Astrocyte of the spinal cord (primary cell): Measurements from ENCODE around the gene TBC1D14.
A peak's percentile ranks its signal among the peaks of the same experiment; 100 is the strongest.

ENCODE experiments used
- DNase-seq: peaks from one replicate; pipeline ENCODE4 v3.0.0; 2011; ENCODE audit warnings: low read depth, low spot score
- H3K4me3 ChIP-seq: 2 replicates; pipeline ENCODE4 v1.5.1; 2011; ENCODE audit warnings: low read depth, mild to moderate bottlenecking, low read length, moderate library complexity
- in situ Hi-C: cut with HindIII; loops from 2 replicates; pipeline ENCODE4 v1.10.0; 2017; ENCODE audit warnings: low sequenced_read_pairs
- TF ChIP-seq, protein P1 (sequence below): IDR thresholded peaks from 2 replicates; pipeline ENCODE4 v1.5.1; 2012; ENCODE audit warnings: low read depth, mild to moderate bottlenecking, low read length, inconsistent platforms

Gene TBC1D14

DNA sequence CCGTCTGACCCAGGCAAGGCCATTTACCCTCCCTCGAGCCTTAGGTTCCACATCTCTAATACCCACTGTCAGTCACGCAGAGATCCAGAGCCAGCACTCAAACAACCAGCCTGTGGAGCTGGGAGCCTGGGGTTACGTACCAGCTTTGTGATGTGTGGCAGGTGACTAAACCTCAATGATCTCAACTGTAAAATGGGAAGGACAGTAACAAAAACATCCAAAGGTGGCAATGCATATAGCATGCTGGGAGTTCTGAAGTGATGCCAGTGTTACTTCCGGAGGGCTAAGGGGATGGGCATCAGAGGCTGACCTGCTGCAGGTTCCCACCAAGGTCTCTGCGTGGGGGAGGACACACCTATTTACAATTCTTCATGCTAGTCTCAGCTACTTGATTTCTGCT, 152.2 kb downstream of the TBC1D14 start:
- TF ChIP-seq, protein P1, sequence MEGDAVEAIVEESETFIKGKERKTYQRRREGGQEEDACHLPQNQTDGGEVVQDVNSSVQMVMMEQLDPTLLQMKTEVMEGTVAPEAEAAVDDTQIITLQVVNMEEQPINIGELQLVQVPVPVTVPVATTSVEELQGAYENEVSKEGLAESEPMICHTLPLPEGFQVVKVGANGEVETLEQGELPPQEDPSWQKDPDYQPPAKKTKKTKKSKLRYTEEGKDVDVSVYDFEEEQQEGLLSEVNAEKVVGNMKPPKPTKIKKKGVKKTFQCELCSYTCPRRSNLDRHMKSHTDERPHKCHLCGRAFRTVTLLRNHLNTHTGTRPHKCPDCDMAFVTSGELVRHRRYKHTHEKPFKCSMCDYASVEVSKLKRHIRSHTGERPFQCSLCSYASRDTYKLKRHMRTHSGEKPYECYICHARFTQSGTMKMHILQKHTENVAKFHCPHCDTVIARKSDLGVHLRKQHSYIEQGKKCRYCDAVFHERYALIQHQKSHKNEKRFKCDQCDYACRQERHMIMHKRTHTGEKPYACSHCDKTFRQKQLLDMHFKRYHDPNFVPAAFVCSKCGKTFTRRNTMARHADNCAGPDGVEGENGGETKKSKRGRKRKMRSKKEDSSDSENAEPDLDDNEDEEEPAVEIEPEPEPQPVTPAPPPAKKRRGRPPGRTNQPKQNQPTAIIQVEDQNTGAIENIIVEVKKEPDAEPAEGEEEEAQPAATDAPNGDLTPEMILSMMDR: no peak
- no peak for DNase-seq
- in situ Hi-C loops: no loop called here
- no peak overlapping the region for H3K4me3 ChIP-seq

DNA sequence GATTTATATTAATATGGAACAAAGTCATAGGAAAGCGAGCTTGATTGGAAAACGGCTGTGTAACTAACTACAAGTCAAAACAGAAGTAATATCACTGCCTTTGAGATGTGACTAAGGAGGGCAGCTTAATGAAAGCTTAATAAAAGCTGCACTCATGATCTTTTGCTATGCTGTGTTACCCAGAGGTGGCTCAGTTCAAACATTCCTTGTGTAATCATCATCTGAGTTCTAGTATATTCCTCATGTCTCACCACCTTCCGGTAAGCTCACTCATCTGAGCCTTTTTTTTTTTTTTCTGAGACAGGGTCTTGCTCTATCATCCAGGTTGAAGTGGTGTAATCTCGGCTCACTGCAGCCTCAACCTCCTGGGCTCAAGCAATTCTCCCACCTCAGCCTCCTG, 153.2 kb downstream of the TBC1D14 start:
- in situ Hi-C loops: no loop called here
- no peak overlapping the region for H3K4me3 ChIP-seq
- TF ChIP-seq, protein P1: no peak
- no peak for DNase-seq

DNA sequence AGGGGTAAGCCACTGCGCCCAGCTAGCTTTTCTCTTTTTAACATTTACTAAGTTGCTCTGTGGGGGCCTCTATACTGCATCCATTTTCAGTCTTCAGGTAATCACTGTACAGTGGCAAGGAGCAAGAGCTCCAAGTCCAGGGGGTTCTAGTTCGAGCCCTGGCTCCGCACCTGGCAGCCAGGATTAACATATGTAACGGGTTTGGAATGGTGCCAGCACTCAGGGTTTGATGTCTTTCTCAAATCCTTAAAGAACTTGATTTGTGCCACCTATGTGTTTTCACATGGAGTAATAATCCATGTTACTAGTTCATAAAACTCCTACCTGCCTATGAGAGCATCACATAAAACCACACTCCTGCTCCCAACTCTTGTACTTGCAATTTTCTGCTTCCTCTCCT, 153.7 kb downstream of the TBC1D14 start:
- TF ChIP-seq, protein P1: no peak
- no peak overlapping the region for H3K4me3 ChIP-seq
- in situ Hi-C loops: no loop called here
- no peak for DNase-seq

DNA sequence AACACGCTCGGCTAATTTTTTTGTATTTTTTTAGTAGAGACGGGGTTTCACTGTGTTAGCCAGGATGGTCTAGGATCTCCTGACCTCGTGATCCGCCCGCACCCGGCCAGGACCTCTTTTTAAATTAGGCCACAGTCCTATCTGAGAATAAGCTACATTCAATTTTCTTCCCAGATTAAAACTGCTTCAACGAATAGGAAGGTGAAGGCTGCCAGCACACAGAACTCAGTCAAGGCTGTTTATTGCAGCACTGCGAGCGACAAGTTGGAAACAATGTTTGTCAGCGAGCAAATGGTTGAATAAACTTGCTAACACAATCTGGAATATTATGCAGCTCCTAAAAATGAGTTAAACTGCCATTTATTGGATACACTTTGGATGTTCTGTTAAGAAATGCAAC, 156.4 kb downstream of the TBC1D14 start:
- H3K4me3 ChIP-seq: no peak overlapping the region
- DNase-seq: no peak
- in situ Hi-C loops: no loop called here
- TF ChIP-seq, protein P1: no peak

DNA sequence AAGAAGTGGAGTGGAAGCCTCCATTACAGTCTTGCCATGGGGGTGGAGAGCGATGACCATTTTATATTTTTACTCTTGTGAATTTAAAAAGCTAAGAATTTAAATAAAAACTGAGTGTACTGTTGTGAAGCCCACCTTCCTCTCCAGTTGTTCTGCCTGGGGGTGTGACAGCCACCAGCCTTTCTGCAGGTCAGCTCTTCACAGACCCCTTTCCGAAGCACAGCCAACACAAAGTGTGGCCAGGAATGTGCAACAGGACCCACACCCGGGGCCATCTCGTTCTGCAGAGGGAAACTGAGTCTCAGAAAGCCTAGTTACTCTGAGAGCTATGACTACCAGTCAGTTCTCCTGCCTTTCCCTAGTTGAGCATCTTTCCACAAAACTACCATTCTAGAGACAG, 156.9 kb downstream of the TBC1D14 start:
- peak overlapping the region; percentile 80 for H3K4me3 ChIP-seq
- TF ChIP-seq, protein P1: no peak
- in situ Hi-C loops: no loop called here
- DNase-seq: no peak

DNA sequence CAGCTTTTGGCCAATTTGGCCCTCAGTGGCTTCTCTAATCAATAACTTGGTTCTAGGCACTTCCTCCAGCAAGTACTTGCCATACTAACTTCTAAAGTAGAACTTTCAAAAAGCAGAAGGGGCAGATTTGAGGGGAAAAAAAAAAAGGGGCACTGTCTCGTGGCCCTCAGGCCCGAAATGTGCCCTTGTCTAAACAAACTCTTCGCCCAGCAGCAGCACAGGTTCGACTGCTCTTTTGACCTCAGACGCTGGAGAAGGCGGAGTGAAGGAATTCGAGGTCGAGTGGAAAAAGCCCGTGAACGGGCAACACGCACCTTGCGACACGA, 157.5 kb downstream of the TBC1D14 start:
- peak overlapping the region; percentile 80 for H3K4me3 ChIP-seq
- no peak for DNase-seq
- in situ Hi-C loops: no loop called here
- TF ChIP-seq, protein P1: no peak
